HCT116 (cell line): ENCODE measurements around the gene DNM3. TPM values are rescaled to one million over a fixed set of nuclear protein-coding genes. Genes with fewer than 3 reads are reported as not detected.

Experiments
- ATAC-seq: fragments of 200-7000 bp; cut with Tn5 transposase; 2 replicates; pipeline ENCODE4 v1.9.1; 2020; ENCODE audit warnings: mild to moderate bottlenecking, moderate library complexity
- BruUV-seq: library from RNA; stranded (reverse); fragments of 400-500 nt; replicated peaks from 2 replicates; lab custom pipeline; 2021; lab: Mats Ljungman, UMichigan
- CTCF ChIA-PET: fragments of 300-600 bp; sonication (Branson Sonifier 250); formaldehyde crosslinking; loops from one replicate; lab custom pipeline; 2021; ENCODE audit warnings: antibody characterized with exemption; lab: Charles Lee
- POLR2A ChIA-PET: fragments of 300-600, 350-600 bp; sonication (Branson Sonifier 250); formaldehyde crosslinking; loops from one replicate; lab custom pipeline; 2021; ENCODE audit warnings: antibody characterized with exemption; lab: Charles Lee
- RAD21 ChIA-PET, 2 experiments: fragments of 300-600 bp; sonication (Branson Sonifier 250); formaldehyde crosslinking; loops; one replicate each; lab custom pipeline; 2023; ENCODE audit warnings: low total read pairs in 2 of 2; ENCODE audit not compliant: uncharacterized antibody in 2 of 2, unreplicated experiment in 2 of 2, low non-redundant PET in 1 of 2; lab: Charles Lee
- DNase-seq: peaks from one replicate; pipeline ENCODE4 v3.0.0-alpha.2; 2010; ENCODE audit warnings: low read depth, low spot score
- H2AFZ ChIP-seq: fragments of 200-600 bp; shearing (Covaris generic), sonication (generic); 2 replicates; pipeline ENCODE4 v1.6.1; 2017; ENCODE audit warnings: low read depth, mixed run types, mixed read lengths, antibody characterized with exemption, low read length; ENCODE audit not compliant: poor library complexity, severe bottlenecking
- H3K27ac ChIP-seq: 2 replicates; pipeline ENCODE4 v1.5.1; 2012; ENCODE audit warnings: low read depth, low read length
- H3K27me3 ChIP-seq: fragments of 200-600 bp; sonication (generic); 2 replicates; pipeline ENCODE4 v1.6.1; 2016; ENCODE audit warnings: mixed run types, low read length, mixed read lengths; ENCODE audit not compliant: insufficient read depth
- H3K36me3 ChIP-seq, 2 experiments: fragments of 200-500 bp in 1 of 2; fragments of 200-600 bp in 1 of 2; sonication (Bioruptor generic) in 1 of 2; sonication (generic) in 1 of 2; 2 replicates each; pipeline versions ENCODE4 v1.5.1 to v1.6.1; 2014 to 2016; ENCODE audit warnings: low read length in 2 of 2, inconsistent platforms in 1 of 2, mixed read lengths in 1 of 2, mixed run types in 1 of 2; ENCODE audit not compliant: insufficient read depth in 2 of 2, control insufficient read depth in 1 of 2
- H3K4me1 ChIP-seq, 2 experiments: fragments of 200-600 bp in 1 of 2; sonication (generic) in 1 of 2; 2 replicates each; pipeline versions ENCODE4 v1.5.1 to v1.6.1; 2012 to 2017; ENCODE audit warnings: low read length in 2 of 2, inconsistent platforms in 1 of 2, mild to moderate bottlenecking in 1 of 2, mixed read lengths in 1 of 2, mixed run types in 1 of 2, moderate library complexity in 1 of 2; ENCODE audit not compliant: insufficient read depth in 2 of 2, control insufficient read depth in 1 of 2
- H3K4me2 ChIP-seq: fragments of 200-600 bp; sonication (generic); 2 replicates; pipeline ENCODE4 v1.6.1; 2017; ENCODE audit warnings: mixed run types, low read length, mixed read lengths
- H3K4me3 ChIP-seq, 2 experiments: fragments of 200-600 bp in 1 of 2; sonication (generic) in 1 of 2; replicated peaks in 1 of 2; 2 replicates each; pipeline ENCODE4 v1.5.1; 2011 to 2016; ENCODE audit warnings: low read length in 2 of 2, control low read depth in 1 of 2, low read depth in 1 of 2, mild to moderate bottlenecking in 1 of 2, mixed read lengths in 1 of 2, mixed run types in 1 of 2
- H3K79me2 ChIP-seq: fragments of 200-600 bp; sonication (generic); 2 replicates; pipeline ENCODE4 v1.6.1; 2017; ENCODE audit warnings: mild to moderate bottlenecking, mixed run types, low read length, moderate library complexity, mixed read lengths; ENCODE audit not compliant: insufficient read depth
- H3K9ac ChIP-seq: fragments of 200-600 bp; sonication (generic); 2 replicates; pipeline ENCODE4 v1.6.1; 2016; ENCODE audit warnings: low read length, mixed read lengths
- H3K9me2 ChIP-seq: fragments of 200-600 bp; sonication (generic), shearing (Covaris generic); 2 replicates; pipeline ENCODE4 v1.6.1; 2017; ENCODE audit warnings: mixed run types, mild to moderate bottlenecking, moderate library complexity; ENCODE audit not compliant: insufficient read depth
- H3K9me3 ChIP-seq, 2 experiments: fragments of 200-500 bp in 1 of 2; fragments of 200-600 bp in 1 of 2; sonication (Bioruptor generic) in 1 of 2; sonication (generic) in 1 of 2; 2 replicates each; pipeline ENCODE4 v1.6.1; 2014 to 2017; ENCODE audit warnings: low read length in 2 of 2, mixed read lengths in 2 of 2, inconsistent platforms in 1 of 2, low read depth in 1 of 2, mild to moderate bottlenecking in 1 of 2, mixed run types in 1 of 2, moderate library complexity in 1 of 2; ENCODE audit not compliant: control insufficient read depth in 1 of 2, insufficient read depth in 1 of 2
- H4K20me1 ChIP-seq: fragments of 200-600 bp; sonication (generic), shearing (Covaris generic); 2 replicates; pipeline ENCODE4 v1.6.1; 2017; ENCODE audit warnings: mixed run types, mild to moderate bottlenecking, moderate library complexity; ENCODE audit not compliant: insufficient read depth
- CBX3 ChIP-seq: IDR thresholded peaks from 2 replicates; pipeline ENCODE4 v1.6.1; 2012; ENCODE audit warnings: low read depth
- CEBPB ChIP-seq: IDR thresholded peaks from 2 replicates; pipeline ENCODE4 v1.6.1; 2012; ENCODE audit warnings: low read depth
- EGR1 ChIP-seq: IDR thresholded peaks from 2 replicates; pipeline ENCODE4 v1.6.1; 2012; ENCODE audit warnings: low read depth
- ELF1 ChIP-seq: IDR thresholded peaks from 2 replicates; pipeline ENCODE4 v1.6.1; 2012; ENCODE audit warnings: low read depth, borderline replicate concordance
- POLR2AphosphoS5 ChIP-seq: IDR thresholded peaks from 2 replicates; pipeline ENCODE4 v1.6.1; 2011; ENCODE audit warnings: mild to moderate bottlenecking, low read depth, low read length, moderate library complexity
- RAD21 ChIP-seq: IDR thresholded peaks from 2 replicates; pipeline ENCODE4 v1.6.1; 2012; ENCODE audit warnings: low read depth, mild to moderate bottlenecking
- SIN3A ChIP-seq: IDR thresholded peaks from 2 replicates; pipeline ENCODE4 v1.6.1; 2012; ENCODE audit warnings: low read depth
- SP1 ChIP-seq: IDR thresholded peaks from 2 replicates; pipeline ENCODE4 v1.6.1; 2012; ENCODE audit warnings: low read depth
- SRF ChIP-seq: IDR thresholded peaks from 2 replicates; pipeline ENCODE4 v1.6.1; 2012; ENCODE audit warnings: low read depth
- intact Hi-C: fragments of 100-400 bp; cut with micrococcal nuclease; formaldehyde crosslinking; loops from 2 replicates; pipeline ENCODE4 v1.10.0; 2022
- total RNA-seq: library from RNA; stranded (reverse); gene quantifications from one replicate; pipeline ENCODE4 v1.2.1, GENCODE V29; 2021; ENCODE audit not compliant: unreplicated experiment
- TF ChIP-seq, protein P1 (sequence below): IDR thresholded peaks from 2 replicates; pipeline ENCODE4 v1.6.1; 2012
- TF ChIP-seq, protein P2 (sequence below): IDR thresholded peaks from 2 replicates; pipeline ENCODE4 v1.6.1; 2012; ENCODE audit warnings: low read depth
- TF ChIP-seq, protein P3 (sequence below): IDR thresholded peaks from 2 replicates; pipeline ENCODE4 v1.6.1; 2011; ENCODE audit warnings: mild to moderate bottlenecking, low read length, moderate library complexity; ENCODE audit not compliant: insufficient replicate concordance; ENCODE audit errors: extremely low read depth

The DNM3 gene
- total RNA-seq, 1 experiment from 2014 or later, result 3.1 TPM

DNA sequence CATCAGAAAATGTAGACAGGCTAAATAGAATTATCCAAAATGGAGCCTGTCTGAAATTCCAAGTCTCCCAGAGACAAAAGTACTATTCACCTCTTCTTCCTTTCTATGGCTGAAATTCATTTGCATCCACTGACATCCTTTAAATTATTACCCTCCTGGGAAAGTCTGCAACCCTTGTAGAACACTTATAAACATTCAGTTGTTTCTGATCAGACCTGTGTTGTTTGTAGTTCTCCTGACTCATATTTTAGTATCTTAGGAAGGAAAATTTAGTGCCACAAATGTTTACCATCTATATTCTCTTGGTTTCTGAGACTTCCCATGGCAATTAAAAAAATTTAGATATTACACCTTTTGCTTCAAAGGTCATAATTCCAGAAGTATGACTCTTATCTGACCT is 509.6 kb downstream of the DNM3 start:
- H3K4me2 ChIP-seq, result peak overlapping the region; percentile 73; the same call in 1 of the 2 replicates
- no TSS peak for BruUV-seq
- DNase-seq (no peak), ATAC-seq (no peak)
- POLR2A ChIA-PET, result no interaction called here
- no peaks in the 10 kb centered on the region for H4K20me1 ChIP-seq
- no peak overlapping the region for H3K4me3 ChIP-seq
- H2AFZ ChIP-seq, result peak overlapping the region; percentile 55
- no peak for TF ChIP-seq SP1
- no peak for TF ChIP-seq EGR1
- TF ChIP-seq CBX3, result no peak
- no peak for TF ChIP-seq CEBPB
- TF ChIP-seq, protein P1, sequence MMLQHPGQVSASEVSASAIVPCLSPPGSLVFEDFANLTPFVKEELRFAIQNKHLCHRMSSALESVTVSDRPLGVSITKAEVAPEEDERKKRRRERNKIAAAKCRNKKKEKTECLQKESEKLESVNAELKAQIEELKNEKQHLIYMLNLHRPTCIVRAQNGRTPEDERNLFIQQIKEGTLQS, result no peak
- TF ChIP-seq ELF1, result no peak
- TF ChIP-seq, protein P2, sequence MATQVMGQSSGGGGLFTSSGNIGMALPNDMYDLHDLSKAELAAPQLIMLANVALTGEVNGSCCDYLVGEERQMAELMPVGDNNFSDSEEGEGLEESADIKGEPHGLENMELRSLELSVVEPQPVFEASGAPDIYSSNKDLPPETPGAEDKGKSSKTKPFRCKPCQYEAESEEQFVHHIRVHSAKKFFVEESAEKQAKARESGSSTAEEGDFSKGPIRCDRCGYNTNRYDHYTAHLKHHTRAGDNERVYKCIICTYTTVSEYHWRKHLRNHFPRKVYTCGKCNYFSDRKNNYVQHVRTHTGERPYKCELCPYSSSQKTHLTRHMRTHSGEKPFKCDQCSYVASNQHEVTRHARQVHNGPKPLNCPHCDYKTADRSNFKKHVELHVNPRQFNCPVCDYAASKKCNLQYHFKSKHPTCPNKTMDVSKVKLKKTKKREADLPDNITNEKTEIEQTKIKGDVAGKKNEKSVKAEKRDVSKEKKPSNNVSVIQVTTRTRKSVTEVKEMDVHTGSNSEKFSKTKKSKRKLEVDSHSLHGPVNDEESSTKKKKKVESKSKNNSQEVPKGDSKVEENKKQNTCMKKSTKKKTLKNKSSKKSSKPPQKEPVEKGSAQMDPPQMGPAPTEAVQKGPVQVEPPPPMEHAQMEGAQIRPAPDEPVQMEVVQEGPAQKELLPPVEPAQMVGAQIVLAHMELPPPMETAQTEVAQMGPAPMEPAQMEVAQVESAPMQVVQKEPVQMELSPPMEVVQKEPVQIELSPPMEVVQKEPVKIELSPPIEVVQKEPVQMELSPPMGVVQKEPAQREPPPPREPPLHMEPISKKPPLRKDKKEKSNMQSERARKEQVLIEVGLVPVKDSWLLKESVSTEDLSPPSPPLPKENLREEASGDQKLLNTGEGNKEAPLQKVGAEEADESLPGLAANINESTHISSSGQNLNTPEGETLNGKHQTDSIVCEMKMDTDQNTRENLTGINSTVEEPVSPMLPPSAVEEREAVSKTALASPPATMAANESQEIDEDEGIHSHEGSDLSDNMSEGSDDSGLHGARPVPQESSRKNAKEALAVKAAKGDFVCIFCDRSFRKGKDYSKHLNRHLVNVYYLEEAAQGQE, result no peak
- TF ChIP-seq, protein P3, sequence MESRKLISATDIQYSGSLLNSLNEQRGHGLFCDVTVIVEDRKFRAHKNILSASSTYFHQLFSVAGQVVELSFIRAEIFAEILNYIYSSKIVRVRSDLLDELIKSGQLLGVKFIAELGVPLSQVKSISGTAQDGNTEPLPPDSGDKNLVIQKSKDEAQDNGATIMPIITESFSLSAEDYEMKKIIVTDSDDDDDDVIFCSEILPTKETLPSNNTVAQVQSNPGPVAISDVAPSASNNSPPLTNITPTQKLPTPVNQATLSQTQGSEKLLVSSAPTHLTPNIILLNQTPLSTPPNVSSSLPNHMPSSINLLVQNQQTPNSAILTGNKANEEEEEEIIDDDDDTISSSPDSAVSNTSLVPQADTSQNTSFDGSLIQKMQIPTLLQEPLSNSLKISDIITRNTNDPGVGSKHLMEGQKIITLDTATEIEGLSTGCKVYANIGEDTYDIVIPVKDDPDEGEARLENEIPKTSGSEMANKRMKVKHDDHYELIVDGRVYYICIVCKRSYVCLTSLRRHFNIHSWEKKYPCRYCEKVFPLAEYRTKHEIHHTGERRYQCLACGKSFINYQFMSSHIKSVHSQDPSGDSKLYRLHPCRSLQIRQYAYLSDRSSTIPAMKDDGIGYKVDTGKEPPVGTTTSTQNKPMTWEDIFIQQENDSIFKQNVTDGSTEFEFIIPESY, result no peak
- TF ChIP-seq RAD21, result no peak
- TF ChIP-seq POLR2AphosphoS5, result no peak
- no peak for TF ChIP-seq SIN3A
- TF ChIP-seq SRF, result no peak
- TF ChIP-seq, all 23 proteins: peak for 0
- H3K4me1 ChIP-seq, result peaks cover 26 to 28% of the 10 kb centered on the region in 2 experiments
- H3K9me2 ChIP-seq, result no peaks in the 10 kb centered on the region
- ChIA-PET CTCF (no interaction called here), RAD21 (no interaction called here)
- no peak overlapping the region for H3K9ac ChIP-seq
- H3K79me2 ChIP-seq, result no peaks in the 10 kb centered on the region
- no peaks in the 10 kb centered on the region for H3K9me3 ChIP-seq
- intact Hi-C loops, result no loop called here
- H3K27me3 ChIP-seq, result no peaks in the 10 kb centered on the region; the same call in 1 of the 2 replicates
- no peaks in the 10 kb centered on the region for H3K36me3 ChIP-seq
- H3K27ac ChIP-seq, result peak overlapping the region; percentile 37; the same call in 1 of the 2 replicates
